ENCODE measurements around the gene ADAMTS12.

ADAMTS12 gene

GRCh38 chr5:33794550-33795181 is 97.1 kb downstream of the ADAMTS12 start:
- Histone ChIP-seq H3K27ac (no peak overlapping the region), H3K4me3 (ENCODE audit: low read depth in 1 of 2, low read length in 1 of 2) (no peak overlapping the region), H3K27me3 (no peaks in the 10 kb centered on the region), H3K9me3 (no peaks in the 10 kb centered on the region), H3K4me1 (ENCODE audit: control insufficient read depth in 1 of 2, insufficient read depth in 1 of 2, low read depth in 1 of 2, low read length in 1 of 2) (no peaks in the 10 kb centered on the region), H3K36me3 (no peaks in the 10 kb centered on the region)
- no peak for TF ChIP-seq CTCF (IDR thresholded peaks at IDR 0.05)

- Histone ChIP-seq H3K9me3 (no peaks in the 10 kb centered on the region), H3K27me3 (no peaks in the 10 kb centered on the region), H3K4me3 (ENCODE audit: low read depth in 1 of 2, low read length in 1 of 2) (no peak overlapping the region)
These were observed 97.8 kb downstream of the ADAMTS12 start for GRCh38 chr5:33793836-33794549.

GRCh38 chr5:33793276-33793675 is 98.5 kb downstream of the ADAMTS12 start:
- Histone ChIP-seq H3K4me1 (ENCODE audit: control insufficient read depth in 1 of 2, insufficient read depth in 1 of 2, low read depth in 1 of 2, low read length in 1 of 2) (no peaks in the 10 kb centered on the region), H3K27ac (no peak overlapping the region), H3K36me3 (no peaks in the 10 kb centered on the region), H3K4me3 (ENCODE audit: low read depth in 1 of 2, low read length in 1 of 2) (no peak overlapping the region), H3K27me3 (no peaks in the 10 kb centered on the region), H3K9me3 (no peaks in the 10 kb centered on the region)
- no peak for TF ChIP-seq CTCF (IDR thresholded peaks at IDR 0.05)

More at GRCh38 chr5:33793836-33794549, 97.8 kb downstream of the ADAMTS12 start:
- Histone ChIP-seq H3K4me1 (ENCODE audit: control insufficient read depth in 1 of 2, insufficient read depth in 1 of 2, low read depth in 1 of 2, low read length in 1 of 2) (no peaks in the 10 kb centered on the region), H3K36me3 (no peaks in the 10 kb centered on the region), H3K27ac (no peak overlapping the region)
- no peak for TF ChIP-seq CTCF (IDR thresholded peaks at IDR 0.05)

- no peaks in the 10 kb centered on the region for H3K27me3 ChIP-seq
- no peaks in the 10 kb centered on the region for H3K9me3 ChIP-seq
- H3K36me3 ChIP-seq = no peaks in the 10 kb centered on the region
- H3K4me1 ChIP-seq (ENCODE audit: control insufficient read depth in 1 of 2, insufficient read depth in 1 of 2, low read depth in 1 of 2, low read length in 1 of 2) = no peaks in the 10 kb centered on the region
- no peak overlapping the region for H3K27ac ChIP-seq
- TF ChIP-seq CTCF (IDR thresholded peaks at IDR 0.05) = no peak
- no peak overlapping the region for H3K4me3 ChIP-seq (ENCODE audit: low read depth in 1 of 2, low read length in 1 of 2)
These were observed 99.2 kb downstream of the ADAMTS12 start for GRCh38 chr5:33792559-33792958.

DNA sequence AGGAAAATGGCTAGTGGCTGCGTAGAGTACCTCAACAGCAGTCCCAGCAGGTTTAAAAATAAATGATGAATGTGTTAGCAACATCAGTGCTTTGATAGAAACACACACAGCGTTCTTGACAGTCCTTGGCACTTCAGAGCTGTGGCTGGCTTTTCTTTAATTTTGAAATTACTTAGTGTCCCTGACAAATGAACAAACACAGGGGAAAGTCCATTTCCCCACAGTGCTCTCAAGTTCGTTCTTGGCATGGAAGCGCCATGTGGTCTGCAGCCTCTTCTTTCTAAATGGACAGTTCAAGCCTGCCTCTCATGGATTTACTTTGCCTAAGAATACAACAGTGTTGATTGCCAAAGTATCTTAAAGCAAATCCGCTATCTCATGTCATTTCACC is 102.2 kb downstream of the ADAMTS12 start:
- no peaks in the 10 kb centered on the region for H3K36me3 ChIP-seq
- no peak overlapping the region for H3K27ac ChIP-seq
- no peaks in the 10 kb centered on the region for H3K4me1 ChIP-seq (ENCODE audit: control insufficient read depth in 1 of 2, insufficient read depth in 1 of 2, low read depth in 1 of 2, low read length in 1 of 2)
- no peaks in the 10 kb centered on the region for H3K9me3 ChIP-seq
- H3K4me3 ChIP-seq (ENCODE audit: low read depth in 1 of 2, low read length in 1 of 2) = no peak overlapping the region
- TF ChIP-seq CTCF (IDR thresholded peaks at IDR 0.05) = no peak
- no peaks in the 10 kb centered on the region for H3K27me3 ChIP-seq
